GM19463 (cell line): Measurements from ENCODE around the gene GIMD1.

Experiments
- ATAC-seq: cut with Tn5 transposase; IDR thresholded peaks from one replicate; pipeline ENCODE4 v1.9.1; 2021; ENCODE audit warnings: mild to moderate bottlenecking, moderate library complexity; ENCODE audit not compliant: unreplicated experiment

Gene GIMD1

DNA sequence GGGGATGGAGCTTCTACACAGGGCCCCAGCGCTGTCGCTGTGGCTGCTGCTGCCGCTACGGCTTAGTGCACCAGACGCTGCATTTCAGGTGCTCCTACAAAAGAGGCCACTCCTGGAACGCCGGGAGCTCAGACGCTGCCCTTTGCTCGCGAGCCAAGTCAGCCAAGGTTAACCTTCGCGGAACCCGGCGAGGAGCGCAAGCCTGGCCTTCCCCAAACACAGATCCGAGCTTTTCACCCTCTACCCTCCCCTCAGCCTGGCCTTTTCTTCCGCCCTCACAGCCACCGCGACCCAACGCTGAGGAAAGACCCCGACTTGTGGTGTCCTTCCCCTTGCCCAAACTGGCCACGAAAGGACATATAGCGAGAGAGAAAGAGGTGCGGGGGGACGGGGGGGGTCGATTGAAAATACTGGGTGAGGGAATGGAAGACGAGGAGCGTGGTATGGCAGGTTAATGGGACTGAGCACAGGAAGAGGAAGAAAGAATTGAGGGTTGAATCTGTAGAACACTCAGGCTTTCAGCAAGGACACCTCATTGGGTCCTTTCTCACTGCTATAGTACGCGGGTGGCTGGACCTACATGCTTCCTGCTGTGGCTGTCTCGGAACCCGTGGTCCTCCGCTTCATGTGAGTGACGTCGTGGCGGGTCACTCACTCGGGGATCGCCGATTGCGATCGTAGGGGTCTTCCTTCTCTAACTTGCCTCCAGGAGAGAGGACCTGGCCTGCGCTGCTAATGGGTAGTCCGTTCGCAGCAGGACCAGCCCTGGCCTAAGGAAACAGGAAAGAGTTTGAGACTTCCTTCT is 52.4 kb downstream of the GIMD1 start, which contains the start of the genes AIMP1 and TBCK:
Gene AIMP1, plus strand, starts transcription at position 583 of the 805 bp plus-strand sequence. CDS start 8,460 bp downstream, outside the sequence.
Gene TBCK, minus strand, starts transcription at position 242 of the 805 bp plus-strand sequence. CDS start 7,249 bp downstream, outside the sequence.
- ATAC-seq = peak; percentile 82

DNA sequence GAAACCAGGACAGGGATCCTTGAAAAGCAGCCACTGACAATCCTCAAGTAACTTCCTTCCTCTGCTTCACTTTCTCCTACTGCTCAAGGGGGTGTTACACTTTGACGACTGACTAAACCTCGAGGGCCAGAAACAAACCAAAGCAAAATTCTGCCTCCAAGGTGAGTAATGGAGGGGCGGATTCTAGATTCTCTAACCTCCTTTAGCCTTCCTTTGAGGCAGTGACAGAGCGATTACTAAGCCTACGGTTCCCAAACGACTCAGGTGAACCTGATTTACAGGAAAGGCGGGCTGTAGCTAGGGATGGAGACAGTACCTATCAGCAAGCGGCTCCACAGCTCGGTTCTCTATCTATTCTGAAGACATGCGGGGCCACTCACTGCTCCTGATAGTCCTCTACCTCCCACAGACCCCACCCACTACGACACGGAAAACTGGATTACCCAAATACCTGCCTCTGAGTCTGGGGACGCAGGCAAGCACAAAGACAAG is 53.1 kb downstream of the GIMD1 start:
- ATAC-seq = peak; percentile 16

DNA sequence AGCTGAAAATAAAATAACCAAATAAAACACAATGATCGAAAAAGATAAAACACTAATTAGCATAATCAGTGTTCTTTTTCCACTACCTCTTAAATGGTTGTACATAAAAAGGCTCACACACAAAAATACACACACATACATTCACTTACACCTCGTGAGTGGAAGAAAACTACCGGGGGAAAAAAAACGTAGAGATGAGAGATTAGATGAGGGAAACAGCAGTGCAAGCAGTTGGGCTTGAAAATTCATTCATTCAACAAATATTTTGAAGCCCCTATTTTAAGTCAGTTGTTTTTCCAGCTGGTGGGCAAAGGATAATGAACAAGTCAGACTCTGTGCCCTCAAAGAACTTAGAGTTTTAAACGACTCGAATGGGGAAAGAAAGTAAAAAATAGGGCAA is 53.6 kb downstream of the GIMD1 start:
- ATAC-seq = no peak

DNA sequence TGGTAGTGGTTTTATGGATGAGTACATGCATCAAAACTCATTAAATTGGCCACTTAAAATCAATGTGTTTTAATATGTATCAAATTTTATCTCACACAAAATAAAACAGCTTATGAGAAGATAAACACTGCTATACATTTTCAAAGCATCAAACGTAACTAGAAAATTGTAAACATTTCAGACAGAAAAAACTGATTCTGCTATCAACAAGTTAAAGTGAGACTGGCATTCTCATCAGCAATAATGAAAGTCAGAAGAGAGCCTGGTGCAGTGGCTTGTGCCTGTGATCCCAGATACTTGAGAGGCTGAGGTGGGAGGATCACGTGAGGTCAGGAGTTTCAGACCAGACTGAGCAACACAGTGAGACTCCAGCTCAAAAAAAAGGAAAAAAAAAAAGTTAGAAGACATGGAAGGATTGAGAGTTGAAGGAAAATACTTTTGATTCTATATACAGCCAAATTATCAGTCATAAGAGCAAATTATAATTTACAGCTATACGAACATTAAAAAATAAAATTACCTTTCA is 55.5 kb downstream of the GIMD1 start:
- no peak for ATAC-seq

DNA sequence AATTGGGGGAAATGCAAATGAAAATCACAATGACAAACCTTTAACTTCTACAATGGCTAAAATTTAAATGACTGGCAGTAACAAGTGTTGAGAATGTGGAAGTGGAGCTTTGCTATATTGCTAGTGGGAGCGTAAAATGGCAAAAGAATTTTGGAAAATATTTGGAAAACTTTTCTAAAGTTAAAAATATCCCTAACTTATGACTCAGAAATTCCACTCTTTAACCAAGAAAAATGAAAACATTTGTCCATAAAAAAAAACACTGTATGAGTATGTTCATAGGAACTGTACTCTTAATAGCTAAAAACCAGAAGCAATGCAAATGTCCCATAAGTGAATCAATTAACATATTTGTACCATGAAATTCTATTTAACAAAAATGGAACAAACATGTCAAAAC is 56.2 kb downstream of the GIMD1 start:
- no peak for ATAC-seq
